Stimulated activated CD8-positive, alpha-beta memory T cell treated with anti-CD3 and anti-CD28 coated beads, Interleukin-12 subunit alpha, Interleukin-12 subunit beta, amount 100 ng/mL, for 24 hours (primary cell): ENCODE results near the gene GID8.
"Not testable (repeated sequence)": the region's sequence is repeated elsewhere in the genome, so short reads cannot be mapped to it uniquely, and the experiment has no call there.

Experiments used
- DNase-seq: peaks from one replicate; pipeline ENCODE4 v3.0.0-alpha.2; 2020; ENCODE audit errors: extremely low read depth

Gene GID8

GRCh38 chr20:62958388-62959100 lies 20.6 kb downstream of the GID8 start:
- DNase-seq, result no peak

DNA sequence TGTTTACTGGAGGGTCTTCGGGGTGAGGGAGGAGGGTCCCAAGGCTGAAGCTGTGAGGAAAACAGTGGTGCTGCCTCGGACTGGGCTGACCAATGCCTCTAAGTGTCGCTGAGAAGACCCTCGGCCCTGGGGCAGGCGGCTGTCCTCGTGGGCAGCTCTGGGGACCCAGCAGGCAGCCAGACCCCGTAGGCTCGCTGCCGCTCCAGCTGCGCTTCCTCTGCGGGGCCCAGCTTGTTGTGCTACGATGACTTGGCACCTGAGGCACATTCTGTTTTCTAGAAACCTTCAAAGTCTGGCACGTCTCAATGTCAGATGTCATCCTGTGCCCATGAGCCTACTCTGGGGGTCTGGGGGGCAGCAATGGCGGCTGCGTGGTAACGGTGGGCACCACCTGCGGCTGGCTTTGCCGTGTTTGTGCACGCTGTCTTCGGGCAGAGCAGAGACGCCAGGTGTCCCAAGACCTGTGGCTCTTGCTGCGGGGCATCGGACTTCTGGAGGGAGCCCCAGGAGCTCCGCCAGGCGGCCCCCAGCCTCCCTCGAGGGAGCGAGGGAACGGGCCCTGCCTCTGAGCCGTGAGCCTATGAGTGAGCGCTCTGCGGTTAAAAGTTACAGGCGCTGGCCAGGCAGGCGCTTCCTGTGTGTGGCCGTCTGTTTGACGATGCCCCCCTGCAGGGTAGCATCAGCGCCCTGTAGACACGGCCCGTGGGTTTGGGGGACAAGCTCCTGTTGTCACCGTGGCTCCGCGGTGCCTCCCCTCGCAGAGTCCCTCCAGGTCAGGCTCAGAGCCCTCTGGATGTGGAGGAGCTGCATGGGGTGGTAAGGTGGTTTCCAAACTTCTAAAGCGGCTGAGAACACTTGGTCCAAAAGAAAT lies 21.4 kb downstream of the GID8 start:
- no peak for DNase-seq

- DNase-seq, result no peak
These were observed 22.1 kb downstream of the GID8 start for GRCh38 chr20:62959998-62960436.

DNA sequence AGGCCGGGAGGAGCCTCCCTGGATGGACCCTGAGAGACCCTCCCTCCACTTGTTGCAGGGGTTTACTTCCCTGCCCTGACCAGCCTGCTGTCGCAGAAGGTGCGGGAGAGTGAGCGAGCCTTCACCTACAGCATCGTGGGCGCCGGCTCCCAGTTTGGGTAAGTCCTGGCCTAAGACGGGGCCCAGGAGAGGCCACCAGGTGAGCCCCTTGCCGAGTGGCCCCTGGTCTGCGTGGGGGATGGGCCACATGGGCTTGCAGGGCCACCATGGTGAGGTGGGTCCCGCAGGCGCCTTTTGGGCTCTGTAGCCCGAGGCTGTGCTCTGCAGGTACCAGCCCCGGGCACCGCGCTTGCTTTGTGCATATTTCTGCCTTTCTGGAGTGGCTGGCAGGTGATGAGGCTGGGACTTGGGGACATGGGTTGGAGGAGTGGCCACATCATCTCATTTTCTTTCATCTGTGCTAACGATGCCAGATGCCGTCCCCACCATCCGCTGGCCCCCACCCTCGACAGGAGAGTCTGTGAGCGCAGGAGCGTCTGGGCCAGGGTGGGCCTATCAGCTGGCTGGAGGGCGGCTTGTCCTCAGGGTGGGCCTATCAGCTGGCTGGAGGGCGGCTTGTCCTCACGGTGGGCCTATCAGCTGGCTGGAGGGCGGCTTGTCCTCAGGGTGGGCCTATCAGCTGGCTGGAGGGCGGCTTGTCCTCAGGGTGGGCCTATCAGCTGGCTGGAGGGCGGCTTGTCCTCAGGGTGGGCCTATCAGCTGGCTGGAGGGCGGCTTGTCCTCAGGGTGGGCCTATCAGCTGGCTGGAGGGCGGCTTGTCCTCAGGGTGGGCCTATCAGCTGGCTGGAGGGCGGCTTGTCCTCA lies 22.7 kb downstream of the GID8 start:
- not testable (repeated sequence) for DNase-seq

DNA sequence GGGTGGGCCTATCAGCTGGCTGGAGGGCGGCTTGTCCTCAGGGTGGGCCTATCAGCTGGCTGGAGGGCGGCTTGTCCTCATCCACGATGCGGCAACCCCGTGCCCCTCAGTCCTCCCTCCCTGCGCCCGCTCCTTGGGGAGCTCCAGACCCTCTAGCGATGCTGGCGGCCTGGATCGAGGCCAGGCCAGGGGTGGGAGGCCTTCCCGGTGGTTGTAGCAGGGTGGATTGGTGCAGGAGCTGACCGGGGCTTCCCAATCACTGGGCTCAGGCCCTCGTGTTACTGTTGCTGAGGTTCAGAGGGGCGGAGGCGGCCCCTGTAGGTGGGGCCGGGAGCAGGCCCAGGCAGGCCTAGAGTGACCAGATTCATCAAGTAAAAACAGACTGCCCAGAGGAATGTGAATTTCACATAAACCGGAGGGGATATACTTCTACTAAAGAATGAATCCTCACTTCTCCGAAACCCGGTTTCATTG lies 23.4 kb downstream of the GID8 start:
- DNase-seq, result no peak

- DNase-seq, result no peak
These were observed 23.9 kb downstream of the GID8 start for GRCh38 chr20:62961799-62962198.

DNA sequence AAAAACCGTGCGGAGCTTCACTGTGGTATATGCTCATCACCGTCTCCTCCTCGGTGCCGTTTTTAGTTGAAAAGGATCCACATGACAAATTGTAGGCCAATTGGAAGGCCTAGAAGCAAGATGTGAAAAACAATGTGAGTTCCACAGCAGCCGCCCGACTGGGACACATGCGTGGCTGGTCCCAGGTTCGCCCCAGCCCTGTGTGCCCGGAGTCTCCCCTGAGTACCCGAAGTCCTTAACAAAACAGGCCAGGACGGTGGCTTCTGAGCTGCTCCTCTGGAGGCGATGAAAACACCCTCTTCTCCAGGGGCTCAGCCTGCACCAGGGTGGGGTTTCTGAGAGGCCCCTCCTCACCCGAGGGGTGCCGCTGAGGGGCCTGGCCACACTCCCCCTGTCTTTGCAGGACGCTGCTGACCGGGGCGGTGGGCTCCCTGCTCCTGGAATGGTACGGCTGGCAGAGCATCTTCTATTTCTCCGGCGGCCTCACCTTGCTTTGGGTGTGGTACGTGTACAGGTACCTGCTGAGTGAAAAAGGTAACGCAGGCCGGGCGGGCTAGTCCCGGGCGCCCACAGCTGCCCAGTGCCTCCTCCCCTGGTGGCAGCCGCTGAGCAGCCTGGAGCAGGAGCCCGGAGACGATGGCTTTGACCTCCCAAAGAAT lies 24.4 kb downstream of the GID8 start:
- DNase-seq, result no peak

DNA sequence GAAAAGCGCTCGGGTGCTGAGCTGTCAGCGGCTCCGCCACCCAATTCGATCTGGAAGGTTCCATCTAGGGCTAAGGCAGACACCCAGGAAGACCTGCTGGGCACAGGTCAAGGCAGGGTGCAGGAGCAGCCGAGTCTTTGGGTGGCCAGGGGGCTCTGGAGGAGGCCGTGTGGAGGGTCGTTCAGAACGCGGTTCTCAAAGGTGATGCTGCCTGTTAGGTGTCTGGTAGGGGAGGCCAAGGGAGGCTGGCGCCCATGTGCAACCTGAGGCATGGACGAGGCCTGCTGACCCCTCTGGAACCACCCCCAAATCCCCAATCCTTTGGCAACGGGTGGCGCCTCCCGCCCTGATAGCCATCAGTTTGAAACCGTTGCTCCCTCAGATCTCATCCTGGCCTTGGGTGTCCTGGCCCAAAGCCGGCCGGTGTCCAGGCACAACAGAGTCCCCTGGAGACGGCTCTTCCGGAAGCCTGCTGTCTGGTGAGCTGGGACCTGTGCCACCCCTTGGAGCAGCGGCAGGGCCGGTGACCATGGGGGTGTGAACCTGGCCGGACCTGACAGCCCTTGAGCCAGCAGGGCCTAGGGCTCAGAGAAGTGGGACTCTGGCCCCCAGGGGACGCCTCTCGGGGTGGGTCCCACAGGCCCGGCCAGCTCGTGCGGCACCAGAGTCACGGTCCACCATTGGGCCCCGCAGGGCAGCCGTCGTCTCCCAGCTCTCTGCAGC lies 25.1 kb downstream of the GID8 start:
- no peak for DNase-seq

- DNase-seq, result no peak
These were observed 25.9 kb downstream of the GID8 start for GRCh38 chr20:62963614-62964397.

DNA sequence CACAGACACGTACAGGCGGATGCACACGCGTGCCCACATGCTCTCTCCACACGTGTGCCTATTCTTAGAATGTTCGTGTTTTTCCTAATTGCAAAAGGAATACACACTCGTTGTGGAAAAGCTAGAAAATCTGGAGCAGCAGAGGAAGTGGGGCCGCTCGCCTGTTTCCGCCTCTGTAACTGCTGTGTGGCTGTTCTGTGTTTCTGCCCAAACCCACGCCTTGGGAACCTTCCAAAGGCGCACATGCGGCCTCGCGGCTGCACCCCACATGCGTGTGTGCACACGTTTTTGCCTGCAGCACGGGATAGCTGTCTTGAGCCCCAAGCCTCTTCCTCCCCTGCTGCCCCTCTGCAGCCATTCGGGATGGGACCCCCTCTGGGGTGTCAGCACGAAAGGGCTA lies 26.8 kb downstream of the GID8 start:
- no peak for DNase-seq

- no peak for DNase-seq
These were observed 27.4 kb downstream of the GID8 start for GRCh38 chr20:62965363-62965771.

DNA sequence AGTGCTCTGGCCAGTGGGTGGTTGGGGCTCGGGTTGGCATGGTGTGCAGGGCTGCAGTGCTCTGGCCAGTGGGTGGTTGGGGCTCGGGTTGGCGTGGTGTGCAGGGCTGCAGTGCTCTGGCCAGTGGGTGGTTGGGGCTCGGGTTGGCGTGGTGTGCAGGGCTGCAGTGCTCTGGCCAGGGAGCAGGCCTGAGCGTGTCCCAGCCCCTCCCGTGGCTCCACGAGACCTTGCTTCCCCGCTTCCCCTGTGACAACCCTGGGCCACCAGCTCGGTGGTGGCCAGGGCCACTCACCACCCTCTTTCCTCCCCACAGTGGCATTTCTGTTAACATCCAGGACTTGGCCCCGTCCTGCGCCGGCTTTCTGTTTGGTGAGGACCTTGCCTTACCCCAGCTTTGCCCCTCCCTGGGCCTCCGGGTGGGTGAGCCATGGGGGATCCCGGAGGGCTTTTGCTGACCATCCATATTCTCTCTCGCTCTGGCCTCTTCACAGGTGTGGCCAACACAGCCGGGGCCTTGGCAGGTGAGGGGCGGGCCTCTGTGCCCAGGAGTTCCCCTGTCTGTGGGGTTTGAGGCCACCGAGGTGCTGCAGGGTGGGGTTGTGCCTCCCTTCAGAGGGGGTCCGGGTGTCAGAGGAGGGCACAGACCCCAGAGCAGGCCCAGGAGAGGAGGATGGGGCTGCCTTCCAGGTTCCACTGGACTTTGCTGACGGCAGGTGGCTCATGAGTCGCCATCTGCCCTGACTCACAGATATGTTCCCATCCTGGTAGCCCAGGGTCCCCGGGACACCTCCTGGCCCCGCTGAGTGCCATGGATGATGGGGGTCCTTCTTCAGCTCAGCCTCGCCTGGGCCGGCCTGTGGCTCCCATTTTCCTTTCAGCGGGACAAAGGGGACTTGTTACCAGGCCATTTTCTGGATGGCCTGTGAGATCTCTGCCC lies 28.5 kb downstream of the GID8 start:
- no peak for DNase-seq

DNA sequence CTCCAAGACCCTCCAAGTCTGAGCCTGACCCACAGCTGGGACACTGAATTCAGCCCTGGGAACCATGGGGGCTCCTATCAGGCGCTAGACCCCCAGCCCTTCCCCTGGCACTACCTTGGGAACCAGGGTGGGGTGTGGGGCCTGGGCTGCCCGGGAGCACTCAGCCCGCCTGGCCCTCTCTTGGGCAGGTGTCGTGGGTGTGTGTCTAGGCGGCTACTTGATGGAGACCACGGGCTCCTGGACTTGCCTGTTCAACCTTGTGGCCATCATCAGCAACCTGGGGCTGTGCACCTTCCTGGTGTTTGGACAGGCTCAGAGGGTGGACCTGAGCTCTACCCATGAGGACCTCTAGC lies 29.2 kb downstream of the GID8 start:
- DNase-seq, result no peak

DNA sequence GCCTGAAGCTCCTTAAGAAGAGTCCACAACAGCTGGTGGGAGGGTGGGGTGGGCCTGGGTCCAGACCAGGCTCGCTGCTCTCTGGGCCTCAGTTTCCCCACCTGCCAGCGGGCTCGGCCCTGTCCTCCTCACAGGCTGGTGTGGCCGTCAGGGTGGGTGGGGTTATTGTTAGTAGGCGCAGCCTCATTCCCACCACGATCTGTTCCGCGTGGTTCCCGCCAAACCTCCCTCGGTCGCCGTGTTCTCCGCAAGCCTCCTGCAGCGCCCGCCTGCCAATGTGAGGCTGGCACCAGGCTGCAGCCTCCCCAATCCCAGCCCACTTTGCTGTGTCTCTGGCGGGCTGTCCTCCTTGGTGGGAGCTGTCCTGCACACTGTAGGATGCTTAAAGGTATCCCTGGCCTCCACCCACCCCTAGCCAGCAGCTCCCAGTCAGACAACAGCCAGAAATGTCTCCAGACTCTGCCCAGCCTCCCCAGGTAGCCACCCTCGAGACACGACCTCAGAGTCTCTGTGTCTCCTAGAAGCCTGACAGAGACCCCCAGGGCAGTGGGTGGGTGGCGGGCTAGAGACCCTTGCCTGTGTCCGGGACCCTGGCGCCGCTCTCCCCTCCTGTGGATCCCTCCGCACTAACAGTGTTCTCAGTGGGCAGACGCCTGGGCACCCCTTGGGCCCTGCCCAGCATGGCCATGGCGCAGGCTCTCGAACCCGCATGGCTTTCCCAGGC lies 29.8 kb downstream of the GID8 start:
- DNase-seq, result no peak

DNA sequence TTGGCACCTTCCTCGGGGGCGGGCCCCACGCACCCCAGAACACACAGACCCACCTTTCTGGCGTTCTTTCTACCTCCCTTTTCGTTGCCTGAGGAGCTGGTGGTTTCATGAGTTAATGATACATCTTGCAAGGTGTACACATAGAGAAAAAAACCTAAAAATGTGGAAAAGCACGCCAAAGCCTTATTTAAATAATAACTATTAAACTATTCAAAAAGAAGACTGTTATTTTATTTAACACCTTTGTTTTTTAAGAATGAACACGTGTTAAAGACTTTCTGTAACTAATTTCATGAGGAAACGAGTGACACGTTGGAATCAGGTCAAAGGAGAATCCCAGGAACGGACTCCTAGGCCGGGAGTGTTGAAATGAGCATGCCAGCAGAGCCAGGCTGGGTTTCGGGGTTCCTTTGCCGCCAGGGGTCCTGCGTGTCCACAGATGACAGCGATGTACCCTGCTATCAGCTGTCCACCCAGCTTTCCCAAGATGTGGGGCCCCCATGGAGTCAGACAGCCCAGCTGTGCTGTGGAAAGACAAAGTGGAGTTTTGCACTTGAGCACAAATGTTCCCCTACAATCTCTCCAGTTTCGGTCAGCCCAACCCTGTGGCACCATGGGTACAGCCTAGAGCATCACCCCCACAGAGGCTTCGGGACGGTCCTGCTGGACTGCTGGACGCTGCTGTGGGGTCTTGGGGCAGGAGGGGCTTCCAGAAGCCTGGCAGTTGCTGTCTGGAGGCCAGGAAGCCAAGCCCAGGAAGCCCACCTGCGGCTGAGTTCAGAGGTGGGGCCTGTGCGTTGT lies 30.6 kb downstream of the GID8 start:
- no peak for DNase-seq

- no peak for DNase-seq
These were observed 31.3 kb downstream of the GID8 start for GRCh38 chr20:62969179-62969760.

DNA sequence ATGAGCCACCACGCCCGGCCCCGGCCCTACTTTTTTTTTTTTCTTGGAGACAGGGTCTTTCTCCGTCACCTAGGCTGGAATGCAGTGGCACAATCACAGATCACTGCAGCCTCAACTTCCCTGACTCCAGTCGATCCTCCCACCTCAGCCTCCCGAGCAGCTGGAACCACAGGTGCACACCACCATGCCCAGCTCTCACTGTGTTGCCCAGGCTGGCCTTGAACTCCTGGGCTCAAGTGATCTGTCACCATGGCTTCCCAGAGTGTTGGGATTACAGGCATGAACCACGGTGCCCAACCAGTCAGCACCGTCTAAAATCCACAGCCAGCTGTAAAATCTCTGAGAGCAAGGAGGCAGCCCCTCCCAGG lies 32.0 kb downstream of the GID8 start:
- no peak for DNase-seq
